Stimulated activated CD4-positive, alpha-beta T cell treated with anti-CD3 and anti-CD28 coated beads, Interleukin-15, amount 100 ng/mL, for 48 hours (primary cell): ENCODE measurements around the gene PRDM2.

ENCODE experiments used
- DNase-seq, 2 donors: peaks; one replicate each; pipeline ENCODE4 v3.0.0-alpha.2; 2020; ENCODE audit warnings: low read depth in 2 of 2

The PRDM2 gene

GRCh38 chr1:13763991-13764390 lies 64.0 kb downstream of the PRDM2 start:
- DNase-seq = no peak

- no peak for DNase-seq
These were observed 64.8 kb downstream of the PRDM2 start for GRCh38 chr1:13764588-13765332.

- DNase-seq = no peak
These were observed 66.9 kb downstream of the PRDM2 start for GRCh38 chr1:13766592-13767564.

GRCh38 chr1:13769212-13769611 lies 69.2 kb downstream of the PRDM2 start:
- DNase-seq = no peak

- no peak for DNase-seq
These were observed 69.8 kb downstream of the PRDM2 start for GRCh38 chr1:13769830-13770229.

- DNase-seq = no peak
These were observed 70.8 kb downstream of the PRDM2 start for GRCh38 chr1:13770743-13771142.

- no peak for DNase-seq
These were observed 71.8 kb downstream of the PRDM2 start for GRCh38 chr1:13771745-13772144.

GRCh38 chr1:13772271-13772670 lies 72.3 kb downstream of the PRDM2 start:
- no peak for DNase-seq

- DNase-seq = no peak
These were observed 74.1 kb downstream of the PRDM2 start for GRCh38 chr1:13774121-13774520.

GRCh38 chr1:13775459-13775858 lies 75.5 kb downstream of the PRDM2 start:
- no peak for DNase-seq

GRCh38 chr1:13775916-13776315 lies 75.9 kb downstream of the PRDM2 start:
- no peak for DNase-seq

- no peak for DNase-seq
These were observed 78.4 kb downstream of the PRDM2 start for GRCh38 chr1:13778431-13778830.

GRCh38 chr1:13779930-13780329 lies 79.9 kb downstream of the PRDM2 start:
- DNase-seq = no peak

GRCh38 chr1:13780780-13781179 lies 80.8 kb downstream of the PRDM2 start:
- no peak for DNase-seq

- DNase-seq = no peak
These were observed 81.2 kb downstream of the PRDM2 start for GRCh38 chr1:13781228-13781627.

GRCh38 chr1:13781907-13782633 lies 82.1 kb downstream of the PRDM2 start:
- no peak for DNase-seq

- DNase-seq = no peak
These were observed 82.8 kb downstream of the PRDM2 start for GRCh38 chr1:13782634-13783360.

GRCh38 chr1:13783551-13783950 lies 83.6 kb downstream of the PRDM2 start:
- no peak for DNase-seq

GRCh38 chr1:13784971-13785370 lies 85.0 kb downstream of the PRDM2 start:
- DNase-seq = no peak

- no peak for DNase-seq
These were observed 86.6 kb downstream of the PRDM2 start for GRCh38 chr1:13786541-13786940.

GRCh38 chr1:13788795-13789194 lies 88.8 kb downstream of the PRDM2 start:
- no peak for DNase-seq
